Measurements from ENCODE around the gene AP1S2. TPM values are rescaled to one million over a fixed set of nuclear protein-coding genes. Genes with fewer than 3 reads are reported as not detected.
"Not testable (repeated sequence)": the region's sequence is repeated elsewhere in the genome, so short reads cannot be mapped to it uniquely, and the experiment has no call there.

Gene AP1S2
- total RNA-seq = 170 TPM

- Histone ChIP-seq H3K4me1 (ENCODE audit: insufficient read depth, low read length) (peaks cover 21% of the 10 kb centered on the region), H3K27me3 (ENCODE audit: insufficient read depth, low read length) (no peaks in the 10 kb centered on the region), H3K4me3 (ENCODE audit: low read length) (peak within 1 kb of the TSS; percentile 63), H3K9me3 (ENCODE audit: low read depth, low read length) (no peaks in the 10 kb centered on the region)
Measured at GRCh38 chrX:15854712-15855567, at the start of gene AP1S2. Gene AP1S2 (minus strand): TSS chrX:15854813. CDS start chrX:15852524, 2,289 bp downstream.

GRCh38 chrX:15903186-15903681, 48.6 kb upstream of the AP1S2 start:
- no peak overlapping the region for H3K4me3 ChIP-seq (ENCODE audit: low read length)
- H3K9me3 ChIP-seq (ENCODE audit: low read depth, low read length) = no peaks in the 10 kb centered on the region
- H3K27me3 ChIP-seq (ENCODE audit: insufficient read depth, low read length) = no peaks in the 10 kb centered on the region
- H3K4me1 ChIP-seq (ENCODE audit: insufficient read depth, low read length) = peaks cover 25% of the 10 kb centered on the region

GRCh38 chrX:15895334-15895733, 40.7 kb upstream of the AP1S2 start:
- Histone ChIP-seq H3K9me3 (ENCODE audit: low read depth, low read length) (no peaks in the 10 kb centered on the region), H3K4me3 (ENCODE audit: low read length) (no peak overlapping the region), H3K4me1 (ENCODE audit: insufficient read depth, low read length) (no peaks in the 10 kb centered on the region), H3K27me3 (ENCODE audit: insufficient read depth, low read length) (no peaks in the 10 kb centered on the region)

GRCh38 chrX:15894724-15895123, 40.1 kb upstream of the AP1S2 start:
- H3K4me3 ChIP-seq (ENCODE audit: low read length) = no peak overlapping the region
- no peaks in the 10 kb centered on the region for H3K27me3 ChIP-seq (ENCODE audit: insufficient read depth, low read length)
- no peaks in the 10 kb centered on the region for H3K9me3 ChIP-seq (ENCODE audit: low read depth, low read length)
- H3K4me1 ChIP-seq (ENCODE audit: insufficient read depth, low read length) = no peaks in the 10 kb centered on the region

- Histone ChIP-seq H3K27me3 (ENCODE audit: insufficient read depth, low read length) (no peaks in the 10 kb centered on the region), H3K4me3 (ENCODE audit: low read length) (no peak overlapping the region), H3K9me3 (ENCODE audit: low read depth, low read length) (no peaks in the 10 kb centered on the region), H3K4me1 (ENCODE audit: insufficient read depth, low read length) (peaks cover 5% of the 10 kb centered on the region)
Measured at GRCh38 chrX:15890463-15890862, 35.9 kb upstream of the AP1S2 start.

- Histone ChIP-seq H3K4me3 (ENCODE audit: low read length) (no peak overlapping the region), H3K27me3 (ENCODE audit: insufficient read depth, low read length) (no peaks in the 10 kb centered on the region), H3K9me3 (ENCODE audit: low read depth, low read length) (no peaks in the 10 kb centered on the region), H3K4me1 (ENCODE audit: insufficient read depth, low read length) (peaks cover 10% of the 10 kb centered on the region)
Measured at GRCh38 chrX:15888062-15888461, 33.4 kb upstream of the AP1S2 start.

GRCh38 chrX:15883540-15883863, 28.9 kb upstream of the AP1S2 start:
- no peaks in the 10 kb centered on the region for H3K9me3 ChIP-seq (ENCODE audit: low read depth, low read length)
- peaks cover 20% of the 10 kb centered on the region for H3K4me1 ChIP-seq (ENCODE audit: insufficient read depth, low read length)
- H3K27me3 ChIP-seq (ENCODE audit: insufficient read depth, low read length) = no peaks in the 10 kb centered on the region
- no peak overlapping the region for H3K4me3 ChIP-seq (ENCODE audit: low read length)

- Histone ChIP-seq H3K9me3 (ENCODE audit: low read depth, low read length) (no peaks in the 10 kb centered on the region), H3K4me1 (ENCODE audit: insufficient read depth, low read length) (peaks cover 20% of the 10 kb centered on the region), H3K4me3 (ENCODE audit: low read length) (no peak overlapping the region), H3K27me3 (ENCODE audit: insufficient read depth, low read length) (no peaks in the 10 kb centered on the region)
Measured at GRCh38 chrX:15882704-15883539, 28.3 kb upstream of the AP1S2 start.

GRCh38 chrX:15881381-15881897, 26.8 kb upstream of the AP1S2 start:
- peaks cover 20% of the 10 kb centered on the region for H3K4me1 ChIP-seq (ENCODE audit: insufficient read depth, low read length)

GRCh38 chrX:15877914-15878313, 23.3 kb upstream of the AP1S2 start:
- not testable (repeated sequence) for H3K4me3 ChIP-seq (ENCODE audit: low read length); H3K9me3 ChIP-seq (ENCODE audit: low read depth, low read length); H3K4me1 ChIP-seq (ENCODE audit: insufficient read depth, low read length); H3K27me3 ChIP-seq (ENCODE audit: insufficient read depth, low read length)

More at GRCh38 chrX:15881381-15881897, 26.8 kb upstream of the AP1S2 start:
- Histone ChIP-seq H3K9me3 (ENCODE audit: low read depth, low read length) (no peaks in the 10 kb centered on the region), H3K4me3 (ENCODE audit: low read length) (no peak overlapping the region), H3K27me3 (ENCODE audit: insufficient read depth, low read length) (no peaks in the 10 kb centered on the region)

- no peaks in the 10 kb centered on the region for H3K27me3 ChIP-seq (ENCODE audit: insufficient read depth, low read length)
- peaks cover 3% of the 10 kb centered on the region for H3K4me1 ChIP-seq (ENCODE audit: insufficient read depth, low read length)
- no peak overlapping the region for H3K4me3 ChIP-seq (ENCODE audit: low read length)
- H3K9me3 ChIP-seq (ENCODE audit: low read depth, low read length) = no peaks in the 10 kb centered on the region
Measured at GRCh38 chrX:15877380-15877779, 22.8 kb upstream of the AP1S2 start.

GRCh38 chrX:15874672-15875071, 20.1 kb upstream of the AP1S2 start:
- Histone ChIP-seq H3K27me3 (ENCODE audit: insufficient read depth, low read length) (no peaks in the 10 kb centered on the region), H3K4me1 (ENCODE audit: insufficient read depth, low read length) (no peaks in the 10 kb centered on the region), H3K4me3 (ENCODE audit: low read length) (no peak overlapping the region), H3K9me3 (ENCODE audit: low read depth, low read length) (no peaks in the 10 kb centered on the region)

- Histone ChIP-seq H3K27me3 (ENCODE audit: insufficient read depth, low read length) (no peaks in the 10 kb centered on the region), H3K4me1 (ENCODE audit: insufficient read depth, low read length) (no peaks in the 10 kb centered on the region), H3K9me3 (ENCODE audit: low read depth, low read length) (no peaks in the 10 kb centered on the region), H3K4me3 (ENCODE audit: low read length) (no peak overlapping the region)
Measured at GRCh38 chrX:15873566-15873965, 19.0 kb upstream of the AP1S2 start.

- no peak overlapping the region for H3K4me3 ChIP-seq (ENCODE audit: low read length)
- H3K27me3 ChIP-seq (ENCODE audit: insufficient read depth, low read length) = no peaks in the 10 kb centered on the region
- H3K9me3 ChIP-seq (ENCODE audit: low read depth, low read length) = no peaks in the 10 kb centered on the region
- no peaks in the 10 kb centered on the region for H3K4me1 ChIP-seq (ENCODE audit: insufficient read depth, low read length)
Measured at GRCh38 chrX:15870310-15870709, 15.7 kb upstream of the AP1S2 start.

- Histone ChIP-seq H3K27me3 (ENCODE audit: insufficient read depth, low read length) (no peaks in the 10 kb centered on the region), H3K4me3 (ENCODE audit: low read length) (no peak overlapping the region), H3K4me1 (ENCODE audit: insufficient read depth, low read length) (no peaks in the 10 kb centered on the region), H3K9me3 (ENCODE audit: low read depth, low read length) (no peaks in the 10 kb centered on the region)
Measured at GRCh38 chrX:15869695-15870094, 15.1 kb upstream of the AP1S2 start.
